OCI-LY7 (cell line): ENCODE data around the gene KRT6A.

Experiments used
- CTCF ChIP-seq: fragments of 200-600 bp; sonication (generic); conservative IDR thresholded peaks from 2 replicates; pipeline ENCODE4 v1.5.1; 2014; ENCODE audit warnings: mild to moderate bottlenecking, antibody characterized with exemption, low read length, moderate library complexity, mixed read lengths
- EZH2phosphoT487 ChIP-seq: fragments of 200-600 bp; sonication (generic); IDR thresholded peaks from 2 replicates; pipeline ENCODE4 v1.6.1; 2018; ENCODE audit warnings: low read depth, borderline replicate concordance, mild to moderate bottlenecking, mixed run types, antibody characterized with exemption, low read length, moderate library complexity, mixed read lengths

DNA sequence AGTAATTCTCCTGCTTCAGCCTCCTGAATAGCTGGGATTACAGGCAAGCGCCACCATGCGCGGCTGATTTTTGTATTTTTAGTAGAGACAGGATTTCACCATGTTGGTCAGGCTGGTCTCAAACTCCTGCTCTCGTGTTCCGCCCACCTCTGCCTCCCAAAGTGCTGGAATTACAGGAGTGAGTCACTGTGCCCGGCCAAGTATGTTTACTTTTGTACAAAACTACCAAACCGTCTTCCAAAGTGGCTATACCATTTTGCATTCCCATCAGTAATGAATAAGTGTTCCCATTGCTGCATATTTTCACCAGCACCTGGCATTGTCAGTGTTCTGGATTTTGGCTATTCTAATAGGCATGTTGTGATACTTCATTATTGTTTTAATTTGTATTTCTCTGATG, 8.4 kb upstream of the KRT6A start:
- TF ChIP-seq CTCF (no peak), EZH2phosphoT487 (no peak)
